Hematopoietic multipotent progenitor cell treated with erythropoietin and hydrocortisone succinate and interleukin-3 and kit ligand, for 8 days (in vitro differentiated cells): ENCODE data around the gene DLG2.

Source experiments
- DNase-seq: peaks from one replicate; pipeline ENCODE4 v3.0.0-alpha.2; 2015

Gene DLG2

GRCh38 chr11:83723999-83724398 is 1903.1 kb downstream of the DLG2 start:
- peak; percentile 53 for DNase-seq

- DNase-seq, result no peak
Observed at GRCh38 chr11:83722392-83723119, 1904.6 kb downstream of the DLG2 start.

GRCh38 chr11:83721263-83721662 is 1905.9 kb downstream of the DLG2 start:
- no peak for DNase-seq

- no peak for DNase-seq
Observed at GRCh38 chr11:83720675-83721074, 1906.5 kb downstream of the DLG2 start.

- DNase-seq, result no peak
Observed at GRCh38 chr11:83717537-83717936, 1909.6 kb downstream of the DLG2 start.

DNA sequence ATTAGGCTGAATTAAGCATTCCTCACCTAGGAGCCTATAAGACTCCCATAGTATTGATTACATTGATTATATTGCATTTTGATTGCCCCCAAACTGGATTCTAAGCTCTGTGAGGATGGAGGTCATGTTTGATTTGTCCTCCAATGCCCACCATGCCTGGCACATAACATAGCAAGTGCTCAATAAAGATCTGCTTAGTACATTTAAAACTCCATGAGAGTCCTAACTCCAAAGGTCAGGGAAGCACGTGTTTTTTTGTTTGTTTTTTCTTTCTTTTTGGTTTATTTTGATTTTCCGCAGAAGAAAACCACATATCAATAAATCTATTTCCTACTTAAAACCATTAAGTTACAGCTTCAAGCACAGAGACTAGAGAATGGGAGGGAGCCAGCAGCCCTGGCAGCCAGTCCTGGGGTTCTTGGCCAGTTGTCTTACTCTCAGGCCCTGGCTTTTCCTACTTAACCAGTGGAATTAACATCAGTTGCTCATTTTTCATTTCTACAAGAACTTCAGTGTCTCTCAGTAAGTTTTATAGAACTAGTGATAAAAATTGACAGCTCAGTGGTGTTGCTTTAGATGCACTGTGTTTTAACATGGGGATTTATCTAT is 1911.1 kb downstream of the DLG2 start:
- DNase-seq, result no peak

DNA sequence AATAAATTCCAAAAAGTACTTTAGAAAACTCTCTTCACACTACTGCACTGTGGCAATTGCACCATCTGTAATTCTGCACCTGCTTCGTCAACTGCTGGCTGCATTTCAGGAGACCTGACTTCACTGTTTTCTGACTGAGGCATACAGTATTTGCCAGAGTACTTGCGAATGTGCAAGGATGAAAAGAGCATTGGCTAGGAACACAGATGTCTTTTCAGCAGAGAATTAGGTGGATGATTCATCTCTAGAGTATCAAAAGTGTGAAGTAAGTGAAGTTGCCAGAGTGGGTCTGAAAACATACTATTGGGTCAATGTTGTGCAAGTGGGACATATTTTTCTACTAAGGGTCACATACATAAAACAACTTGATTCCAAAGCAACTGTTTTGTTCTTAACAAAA is 1913.4 kb downstream of the DLG2 start:
- DNase-seq, result no peak

DNA sequence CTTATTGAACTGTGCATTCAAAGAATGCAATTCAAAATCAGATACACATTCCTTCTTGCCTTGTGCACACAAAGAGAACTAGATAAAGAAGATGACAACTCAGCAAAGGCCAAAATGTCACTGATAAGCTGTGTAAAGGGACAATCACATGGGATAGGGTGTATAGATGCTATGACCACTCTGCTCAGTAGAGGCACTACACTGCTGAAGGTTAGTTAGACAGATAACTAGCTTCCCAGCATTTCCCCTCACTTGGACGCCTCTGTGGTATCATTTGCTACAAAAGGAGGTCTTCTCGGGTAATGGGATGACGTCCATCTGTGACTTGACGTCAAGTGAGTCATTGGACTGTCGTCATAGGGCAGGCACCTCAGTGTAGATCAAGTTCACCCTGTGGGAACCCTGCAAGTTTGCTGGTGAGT is 1916.0 kb downstream of the DLG2 start:
- no peak for DNase-seq

- no peak for DNase-seq
Observed at GRCh38 chr11:83709434-83709833, 1917.7 kb downstream of the DLG2 start.

DNA sequence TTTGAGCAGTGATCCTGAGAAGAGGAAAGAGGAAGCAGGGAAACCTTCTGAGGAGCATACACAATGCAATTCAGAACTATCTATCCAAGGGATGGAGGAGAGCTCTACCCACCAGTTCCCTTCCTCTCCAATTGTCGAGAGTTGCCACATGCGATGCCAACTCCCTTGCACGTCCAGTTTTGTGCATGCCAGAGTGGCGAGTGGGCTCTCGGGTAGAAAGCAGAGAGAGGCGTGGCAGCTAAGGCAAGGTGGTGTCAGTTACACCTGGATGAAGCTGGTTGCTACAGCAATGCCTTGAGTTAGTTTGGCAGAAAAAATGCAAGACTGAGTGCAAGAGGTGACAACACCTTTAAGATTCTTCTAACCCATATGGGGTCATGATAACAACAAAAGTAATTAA is 1920.6 kb downstream of the DLG2 start:
- no peak for DNase-seq

DNA sequence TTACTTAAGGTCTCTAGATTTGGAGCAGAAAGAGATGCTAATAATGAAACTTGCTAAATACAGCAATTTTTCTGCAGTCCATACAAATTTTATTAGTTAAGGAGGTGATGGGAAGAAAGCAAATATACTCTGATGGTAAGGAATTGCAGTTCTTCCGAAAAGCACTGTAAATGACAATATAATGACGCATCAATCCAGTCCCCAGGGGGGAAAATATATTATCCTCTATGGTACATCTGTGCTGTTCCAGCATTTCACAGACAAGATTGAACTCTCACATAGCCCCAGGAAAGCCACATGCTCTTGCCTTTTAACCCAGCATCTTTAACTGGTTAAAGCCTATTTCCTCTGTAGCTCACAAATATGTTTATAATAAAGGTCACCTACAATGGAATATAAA is 1924.3 kb downstream of the DLG2 start:
- no peak for DNase-seq

- no peak for DNase-seq
Observed at GRCh38 chr11:83697518-83697917, 1929.6 kb downstream of the DLG2 start.

- DNase-seq, result no peak
Observed at GRCh38 chr11:83695046-83695445, 1932.1 kb downstream of the DLG2 start.

DNA sequence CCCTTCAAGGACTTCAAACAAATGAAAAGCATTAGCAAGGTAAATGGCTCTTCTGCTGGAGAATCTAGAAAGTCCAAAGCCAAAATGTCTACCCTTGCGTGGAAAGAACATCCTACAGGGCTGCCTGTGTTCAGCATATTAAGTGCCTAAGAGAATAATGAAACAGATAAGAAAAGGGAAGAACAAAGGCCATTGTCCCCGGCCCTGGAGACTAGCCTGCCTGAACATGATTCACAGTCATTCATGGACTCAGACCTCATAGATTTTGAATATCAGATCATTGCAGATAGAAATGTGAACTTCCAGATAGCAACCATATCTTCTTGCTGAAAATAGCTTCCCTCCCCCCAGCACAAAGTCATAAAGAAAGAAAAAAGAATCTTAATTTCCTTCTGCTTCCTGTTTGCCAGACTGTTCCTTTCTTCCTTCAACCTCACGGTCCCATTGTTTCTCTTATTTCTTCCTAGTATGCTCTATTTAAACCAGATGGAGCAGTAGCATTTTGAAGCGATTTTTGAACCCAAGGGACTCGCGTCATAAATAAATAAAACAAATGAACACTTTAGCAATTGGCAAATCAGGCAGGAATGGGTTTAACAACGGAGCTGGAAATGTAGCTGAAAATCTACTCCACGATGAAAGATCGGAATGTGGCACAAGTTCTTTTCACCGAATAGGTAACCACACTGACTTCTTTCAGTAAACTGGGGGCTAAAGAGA is 1932.8 kb downstream of the DLG2 start:
- DNase-seq, result no peak

GRCh38 chr11:83693306-83693992 is 1933.7 kb downstream of the DLG2 start:
- no peak for DNase-seq

DNA sequence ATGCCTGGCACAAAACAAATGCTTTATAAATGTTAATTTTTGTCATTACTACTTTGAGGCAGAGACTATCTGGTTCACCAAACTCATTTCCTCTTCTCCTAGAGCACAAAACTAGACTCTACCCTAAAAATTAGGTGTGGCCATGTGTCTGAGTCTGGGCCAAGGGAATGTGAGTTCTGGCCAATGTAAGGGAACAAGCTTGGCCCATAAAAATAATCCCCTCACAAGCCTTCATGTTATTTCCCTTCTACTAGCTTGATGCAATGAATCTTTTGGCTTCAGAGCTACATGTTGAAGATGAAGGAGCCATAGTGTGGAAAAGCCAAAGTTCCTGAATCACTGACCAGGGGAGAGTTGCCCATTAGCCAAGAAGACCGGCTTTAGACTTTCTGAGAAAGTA is 1934.5 kb downstream of the DLG2 start:
- no peak for DNase-seq

DNA sequence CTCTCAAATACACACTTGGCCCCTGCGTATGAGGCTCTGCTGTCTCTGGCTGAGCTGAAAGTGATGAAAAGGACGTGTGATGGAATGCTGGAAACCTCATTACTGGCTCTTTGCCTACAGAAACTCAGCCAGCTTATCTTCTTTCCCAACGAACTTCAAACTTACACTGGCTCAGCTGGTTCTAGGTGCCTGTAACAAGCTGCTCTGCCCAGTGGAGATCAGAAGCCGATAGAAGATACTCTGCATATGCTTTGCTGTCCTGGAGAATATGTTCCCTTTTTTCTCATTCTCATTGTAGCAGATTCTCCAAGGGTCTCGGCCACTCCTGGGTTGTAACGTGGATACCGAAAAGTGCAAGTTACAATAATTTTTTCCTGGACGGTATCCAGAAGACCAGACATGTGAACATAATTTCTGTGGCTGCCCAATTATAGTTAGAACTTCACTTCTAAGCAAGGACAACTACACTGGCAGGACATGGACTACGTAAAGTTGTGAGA is 1935.6 kb downstream of the DLG2 start:
- no peak for DNase-seq

DNA sequence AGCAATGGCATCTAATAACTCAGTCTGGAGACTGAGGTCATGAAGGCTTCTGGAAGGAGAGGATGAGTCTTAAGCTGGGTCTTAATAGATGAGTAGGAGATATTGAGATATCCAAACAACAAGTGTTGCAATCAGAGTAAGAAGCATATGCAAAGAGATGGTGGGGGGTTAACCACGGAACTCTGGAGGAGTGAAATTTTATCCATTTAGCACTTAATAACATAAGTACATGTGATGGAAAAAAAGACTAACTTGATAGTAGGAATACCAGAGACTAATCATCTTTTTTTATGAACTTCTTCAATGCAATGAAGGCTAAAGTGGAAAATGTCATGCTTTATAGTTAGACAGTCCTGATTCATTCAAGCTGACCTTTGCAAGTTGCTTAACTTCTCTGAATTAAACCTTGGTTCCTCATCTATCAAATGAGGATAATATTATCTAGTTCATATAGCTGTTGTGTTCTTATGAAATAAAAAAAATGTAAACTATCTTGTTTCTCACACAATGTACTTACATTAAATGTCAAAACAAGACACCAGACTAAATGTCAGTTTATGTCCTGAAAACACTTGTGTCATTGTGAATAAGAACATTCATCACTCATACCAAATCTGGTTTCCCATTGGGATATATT is 1937.9 kb downstream of the DLG2 start:
- no peak for DNase-seq

DNA sequence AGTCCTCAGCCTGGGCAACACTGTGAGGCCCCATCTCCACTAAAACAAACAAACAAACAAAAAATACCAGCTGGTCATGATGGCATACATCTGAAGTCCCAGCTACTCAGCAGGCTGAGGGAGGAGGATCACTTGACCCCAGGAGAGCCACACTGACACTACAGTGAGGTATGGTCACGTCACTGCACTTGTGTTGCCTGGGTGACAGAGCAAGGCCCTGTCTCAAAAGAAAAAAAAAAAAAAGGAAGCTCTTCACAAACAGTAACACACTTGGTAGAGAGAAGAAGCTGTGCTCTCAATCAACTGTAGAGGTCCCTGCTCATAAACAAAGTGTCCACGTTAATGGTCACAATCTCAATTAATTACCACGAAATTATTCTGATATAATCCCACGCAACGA is 1939.4 kb downstream of the DLG2 start:
- no peak for DNase-seq

DNA sequence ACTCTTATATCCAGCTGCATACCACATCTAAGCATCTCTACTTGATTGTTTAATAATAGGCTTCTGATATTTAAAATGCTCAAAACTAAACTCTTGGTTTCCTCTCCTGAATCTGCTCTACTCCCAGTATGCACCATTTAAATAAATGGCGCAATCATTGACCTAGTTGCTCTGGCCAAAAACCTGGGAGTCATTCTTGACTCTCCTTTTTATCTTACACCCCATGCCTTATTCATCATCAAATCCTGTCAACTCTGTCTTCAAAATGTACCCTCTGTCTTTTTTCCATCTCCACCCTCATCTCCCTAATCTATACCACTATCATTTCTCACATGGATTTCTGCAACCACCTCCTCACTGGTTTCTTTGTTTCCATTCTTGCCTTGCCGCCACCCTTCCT is 1941.4 kb downstream of the DLG2 start:
- DNase-seq, result no peak

GRCh38 chr11:83684071-83684470 is 1943.1 kb downstream of the DLG2 start:
- no peak for DNase-seq

DNA sequence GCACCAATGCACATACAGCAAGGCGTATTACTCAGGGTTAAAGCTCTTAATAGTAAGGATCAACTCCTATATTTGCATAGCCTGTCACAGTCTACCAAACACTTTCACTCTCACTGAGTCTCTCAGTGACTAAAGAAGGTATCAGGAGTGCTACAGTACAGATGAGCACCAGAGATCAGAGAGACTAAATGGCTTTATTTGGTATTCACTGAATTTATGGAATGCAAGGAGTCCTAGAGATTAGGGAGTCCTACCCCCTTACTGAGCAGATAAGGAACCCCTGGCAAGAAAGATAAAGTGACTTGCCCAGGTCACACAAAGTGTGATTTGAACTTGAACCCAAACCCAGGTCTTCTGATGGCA is 1944.6 kb downstream of the DLG2 start:
- peak; percentile 11 for DNase-seq
